GM19467 (cell line): Measurements from ENCODE around the gene VSTM2L.

Experiments used
- ATAC-seq: cut with Tn5 transposase; IDR thresholded peaks from one replicate; pipeline ENCODE4 v1.9.1; 2021; ENCODE audit warnings: mild to moderate bottlenecking, moderate library complexity; ENCODE audit not compliant: unreplicated experiment

The VSTM2L gene

DNA sequence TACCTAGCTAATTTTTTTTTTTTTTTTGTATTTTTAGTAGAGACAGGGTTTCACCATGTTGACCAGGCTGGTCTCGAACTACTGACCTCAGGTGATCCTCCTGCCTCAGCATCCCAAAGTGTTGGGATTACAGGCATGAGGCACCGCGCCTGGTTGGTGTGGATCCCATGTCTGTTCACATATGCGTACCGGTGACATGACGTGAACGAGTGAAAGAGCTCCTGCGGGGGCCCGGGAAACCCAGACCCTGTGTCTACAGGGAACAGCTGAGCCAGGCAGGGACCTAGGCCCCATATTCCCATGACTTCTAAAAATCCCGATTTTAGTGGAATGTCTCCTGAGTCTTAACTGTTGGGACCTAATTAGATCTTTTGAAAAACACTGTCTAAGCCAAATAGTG is 33.1 kb downstream of the VSTM2L start:
- no peak for ATAC-seq

DNA sequence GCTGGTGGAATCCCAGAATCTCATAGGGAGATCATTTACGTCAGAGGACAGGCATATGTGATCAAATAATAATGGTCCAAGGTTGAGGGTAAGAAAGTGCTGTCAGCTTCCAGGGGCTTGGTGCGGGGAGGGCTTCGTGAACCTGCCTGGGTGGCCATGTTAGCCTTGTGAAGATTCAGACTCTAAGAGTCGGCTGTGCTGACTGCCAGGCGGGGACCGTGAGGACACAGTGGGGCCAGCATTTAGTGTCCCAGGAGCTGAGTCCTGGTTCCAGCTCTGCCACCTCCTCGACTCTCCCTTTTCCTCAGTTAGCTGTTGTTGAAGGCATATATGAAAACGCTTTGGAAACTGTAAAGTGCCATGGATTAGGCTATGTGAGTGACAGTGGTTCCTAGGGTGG is 33.5 kb downstream of the VSTM2L start:
- no peak for ATAC-seq

DNA sequence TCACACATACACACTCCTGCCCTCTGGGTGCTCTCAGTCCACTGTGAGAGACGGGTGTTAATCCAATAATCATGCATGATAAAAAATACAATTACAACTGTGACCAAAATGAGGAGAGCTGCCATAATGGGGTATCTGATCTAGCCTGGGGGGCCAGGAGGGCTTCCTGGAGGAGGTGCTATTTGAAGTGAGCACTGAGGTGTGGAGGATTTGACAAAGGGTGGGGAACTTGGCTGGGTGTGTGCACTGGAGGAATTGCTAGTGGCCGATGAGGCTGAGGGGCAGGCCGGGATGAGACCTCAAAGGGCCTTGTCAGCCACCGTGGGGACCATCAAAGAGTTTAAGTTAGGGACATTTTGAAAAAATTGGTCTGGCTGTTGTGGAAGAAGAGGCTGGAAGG is 34.8 kb downstream of the VSTM2L start:
- no peak for ATAC-seq

DNA sequence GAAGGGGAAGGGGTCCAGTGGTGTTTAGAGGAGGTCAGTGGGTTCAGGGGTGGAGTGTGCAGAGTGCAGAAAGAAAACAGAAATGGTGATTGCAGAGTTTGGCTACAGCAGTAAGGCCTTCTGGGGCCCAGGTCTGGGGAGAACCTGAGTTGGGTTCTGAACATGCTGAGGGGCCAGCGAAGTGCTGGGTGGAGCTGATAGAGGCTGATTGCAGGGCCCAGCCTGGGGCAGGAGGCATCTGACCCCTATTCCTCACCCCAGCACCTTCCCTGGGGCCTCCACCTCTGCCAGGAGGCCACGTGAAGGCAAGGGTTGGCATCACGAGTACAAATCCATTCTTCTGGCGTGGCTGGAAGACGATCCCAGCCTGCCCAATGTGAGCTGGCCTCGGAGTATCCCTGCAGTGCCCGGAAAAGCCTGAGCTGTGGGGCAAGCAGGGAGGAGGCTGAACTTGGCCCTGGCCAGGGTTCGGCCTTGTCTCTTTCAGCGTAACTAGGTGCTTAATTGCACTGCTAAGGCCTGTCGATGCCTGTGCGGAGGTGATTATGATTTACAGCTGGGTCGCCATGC is 35.3 kb downstream of the VSTM2L start:
- no peak for ATAC-seq

DNA sequence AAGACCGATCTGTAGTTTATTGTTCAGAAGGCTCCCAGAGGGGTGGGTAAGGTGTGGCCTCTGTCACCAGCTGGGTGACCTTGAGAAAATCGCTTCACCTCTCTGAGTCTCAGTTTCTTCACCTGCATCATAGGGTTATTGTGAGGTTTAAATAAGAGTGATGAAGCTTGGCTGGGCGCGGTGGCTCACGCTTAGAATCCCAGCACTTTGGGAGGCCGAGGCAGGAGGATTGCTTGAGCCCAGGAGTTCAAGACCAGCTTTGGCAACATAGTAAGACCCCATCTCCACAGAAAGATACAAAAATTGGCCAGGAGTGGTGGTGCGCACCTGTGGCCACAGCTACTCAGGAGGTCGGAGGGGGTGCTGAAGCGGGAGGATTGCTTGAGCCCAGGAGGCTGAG is 36.0 kb downstream of the VSTM2L start:
- no peak for ATAC-seq

DNA sequence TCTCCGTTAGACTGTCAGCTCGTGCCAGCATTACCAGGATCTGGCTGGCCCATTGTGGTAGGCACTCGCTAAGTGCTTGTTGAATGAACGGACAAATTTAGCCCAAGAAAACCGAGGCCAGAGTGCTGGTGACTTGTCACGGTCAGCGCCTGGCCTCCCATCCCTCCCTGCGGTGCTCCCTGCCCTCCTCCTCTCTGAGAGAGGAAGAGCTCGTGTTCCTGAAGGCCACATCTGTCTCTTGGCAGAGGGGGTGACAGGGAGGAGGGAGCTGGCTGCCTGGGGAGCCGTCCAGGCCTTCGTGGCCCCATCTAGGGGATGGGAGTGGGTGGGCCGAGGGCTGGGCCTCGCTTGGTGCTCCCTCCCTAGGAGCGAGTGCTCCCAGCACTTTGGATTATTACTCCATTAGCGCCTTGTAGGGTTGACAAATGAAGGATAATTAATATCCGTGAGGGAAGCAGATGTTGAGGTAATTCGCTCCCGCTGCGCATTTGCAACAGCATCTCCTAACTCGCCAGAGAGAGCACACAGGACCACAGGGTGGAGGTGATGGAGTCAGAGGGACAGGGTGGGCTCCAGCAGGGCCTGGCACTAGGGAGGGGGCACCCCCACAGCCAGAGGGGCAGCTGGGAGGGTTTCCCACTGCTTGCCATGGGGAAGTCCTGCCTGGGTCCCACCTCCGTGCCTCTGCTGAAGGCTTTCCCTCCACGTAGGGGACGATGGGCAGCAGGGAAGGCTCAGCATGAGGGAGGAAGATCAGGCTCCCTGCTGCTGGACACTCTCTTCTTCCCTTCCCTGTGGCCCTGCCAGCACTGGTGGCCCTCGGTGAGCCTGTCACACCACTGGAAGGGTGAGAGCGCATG is 37.0 kb downstream of the VSTM2L start:
- ATAC-seq: no peak

DNA sequence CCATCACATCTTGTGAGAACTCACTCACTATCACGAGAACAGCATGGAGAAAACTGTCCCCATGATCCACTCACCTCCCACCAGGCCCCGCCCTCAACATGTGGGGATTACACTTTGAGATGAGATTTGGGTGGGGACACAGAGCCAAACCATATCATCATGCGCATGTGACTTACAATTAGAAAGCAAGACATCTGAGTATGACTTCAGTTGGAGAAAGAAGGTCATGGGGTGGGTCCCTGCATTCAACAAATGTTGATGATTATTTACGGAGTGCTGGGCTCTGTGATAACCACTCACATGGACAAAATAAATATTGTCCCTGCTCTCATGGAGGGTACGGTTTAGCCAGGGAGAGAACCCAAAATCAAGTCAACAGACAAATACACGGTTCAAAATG is 37.9 kb downstream of the VSTM2L start:
- ATAC-seq: no peak

DNA sequence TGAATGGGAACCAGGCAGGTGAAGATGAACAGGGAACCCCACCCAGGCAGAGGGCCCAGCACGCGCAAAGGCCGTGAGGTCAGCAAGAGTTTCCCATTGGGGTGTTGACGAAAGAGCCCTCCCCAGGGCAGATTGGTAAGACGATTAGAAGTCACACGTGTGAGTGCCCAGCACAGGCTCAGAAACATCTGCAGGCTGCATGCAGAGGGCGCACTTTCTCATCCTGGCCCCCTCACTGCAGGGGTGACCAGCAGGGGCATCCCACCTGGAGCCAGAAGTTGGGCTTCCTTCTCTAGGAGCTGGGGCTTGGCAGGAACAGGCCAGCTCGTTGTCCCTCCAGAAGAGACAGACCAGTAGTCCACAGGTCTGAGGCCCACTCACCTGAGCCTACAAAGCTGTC is 38.4 kb downstream of the VSTM2L start:
- ATAC-seq: no peak

DNA sequence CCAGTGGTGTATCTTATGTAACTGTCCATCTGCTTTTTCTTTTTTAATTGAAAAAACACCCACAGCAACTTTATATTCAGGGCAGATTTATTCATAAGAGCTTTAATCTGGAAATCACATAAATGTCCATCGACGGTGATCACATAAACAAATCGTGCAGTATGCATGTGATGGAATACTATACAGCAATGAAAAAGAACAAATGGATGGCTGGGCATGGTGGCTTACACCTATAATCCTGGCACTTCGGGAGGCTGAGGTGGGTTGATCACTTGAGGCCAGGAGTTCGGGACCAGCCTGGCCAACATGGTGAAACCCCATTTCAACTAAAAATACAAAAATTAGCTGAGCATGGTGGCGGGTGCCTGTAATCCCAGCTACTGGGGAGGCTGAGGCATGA is 39.1 kb downstream of the VSTM2L start:
- ATAC-seq: no peak

DNA sequence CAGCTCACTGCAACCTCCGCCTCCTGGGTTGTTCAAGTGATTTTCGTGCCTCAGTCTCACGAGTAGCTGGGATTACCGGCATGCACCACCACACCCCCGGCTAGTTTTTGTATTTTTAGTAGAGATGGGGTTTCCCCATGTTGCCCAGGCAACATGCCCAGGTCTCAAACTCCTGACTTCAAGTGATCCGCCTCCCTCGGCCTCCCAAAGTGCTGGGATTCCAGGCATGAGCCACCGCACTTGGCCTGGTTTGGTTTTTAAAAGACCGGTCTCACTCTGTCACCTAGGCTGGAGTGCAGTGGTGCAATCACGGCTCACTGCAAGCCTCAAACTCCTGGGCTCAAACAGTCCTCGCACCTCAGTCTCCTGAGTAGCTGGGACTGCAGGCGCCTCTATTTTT is 40.1 kb downstream of the VSTM2L start:
- no peak for ATAC-seq

DNA sequence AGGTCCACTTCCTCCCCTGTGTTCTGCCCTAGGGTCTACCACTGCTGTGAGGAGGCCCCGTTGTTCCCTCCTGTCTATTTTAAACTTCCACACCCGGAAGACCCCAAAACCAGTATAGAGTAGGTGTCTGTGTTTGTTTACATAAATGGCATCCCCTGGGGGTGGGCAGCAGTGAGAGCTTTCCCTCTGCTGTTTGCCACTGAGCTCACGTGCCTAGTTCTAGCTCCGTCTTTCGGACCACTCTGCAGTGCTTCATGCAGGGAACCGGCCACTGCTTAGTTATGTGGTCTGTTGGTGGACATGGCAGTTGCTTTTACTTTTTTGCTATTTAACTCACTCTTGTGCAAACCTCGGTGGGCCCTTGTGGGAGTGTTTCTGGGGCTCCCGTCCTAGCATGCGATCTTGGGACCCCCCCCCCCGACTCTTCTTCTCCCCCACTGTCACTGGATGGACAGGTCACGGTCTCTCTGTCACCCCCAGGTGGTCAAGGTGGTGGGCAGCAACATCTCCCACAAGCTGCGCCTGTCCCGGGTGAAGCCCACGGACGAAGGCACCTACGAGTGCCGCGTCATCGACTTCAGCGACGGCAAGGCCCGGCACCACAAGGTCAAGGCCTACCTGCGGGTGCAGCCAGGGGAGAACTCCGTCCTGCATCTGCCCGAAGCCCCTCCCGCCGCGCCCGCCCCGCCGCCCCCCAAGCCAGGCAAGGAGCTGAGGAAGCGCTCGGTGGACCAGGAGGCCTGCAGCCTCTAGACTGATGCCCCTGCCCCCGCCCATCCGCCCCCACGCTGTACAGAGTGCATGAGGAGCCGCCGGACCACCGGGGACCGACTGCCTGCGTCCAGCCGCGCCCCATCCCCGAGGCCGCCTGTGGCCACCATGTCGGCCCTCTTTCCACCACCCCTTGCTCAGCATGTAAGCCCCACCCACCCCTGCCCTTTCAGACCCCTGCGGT is 40.9 kb downstream of the VSTM2L start:
- no peak for ATAC-seq

DNA sequence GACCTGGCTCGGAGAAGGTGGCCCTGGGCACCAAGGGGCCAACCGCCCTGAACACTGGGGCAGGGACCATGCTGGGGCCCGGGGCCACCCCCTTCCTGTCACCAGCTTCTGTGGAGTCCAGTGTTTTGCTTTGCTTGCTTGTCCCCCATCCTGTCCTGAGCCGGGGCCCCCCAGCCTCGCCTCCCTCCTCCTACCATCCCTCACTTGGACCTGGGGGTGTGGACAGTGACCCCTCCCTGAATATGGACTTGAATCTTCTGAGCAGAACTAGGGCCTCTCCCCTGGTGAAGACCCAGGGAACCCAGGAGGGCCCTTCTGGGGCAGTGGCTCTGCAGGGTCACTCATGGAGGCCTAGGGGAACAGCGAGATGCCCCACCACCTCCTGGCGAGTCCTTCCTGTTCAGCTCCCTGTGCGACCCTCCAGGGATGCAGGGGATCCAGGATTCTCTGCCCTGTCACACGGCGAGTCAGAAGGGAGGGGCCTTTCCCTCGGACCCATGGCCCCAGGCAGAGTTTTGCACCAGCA is 41.6 kb downstream of the VSTM2L start:
- no peak for ATAC-seq

DNA sequence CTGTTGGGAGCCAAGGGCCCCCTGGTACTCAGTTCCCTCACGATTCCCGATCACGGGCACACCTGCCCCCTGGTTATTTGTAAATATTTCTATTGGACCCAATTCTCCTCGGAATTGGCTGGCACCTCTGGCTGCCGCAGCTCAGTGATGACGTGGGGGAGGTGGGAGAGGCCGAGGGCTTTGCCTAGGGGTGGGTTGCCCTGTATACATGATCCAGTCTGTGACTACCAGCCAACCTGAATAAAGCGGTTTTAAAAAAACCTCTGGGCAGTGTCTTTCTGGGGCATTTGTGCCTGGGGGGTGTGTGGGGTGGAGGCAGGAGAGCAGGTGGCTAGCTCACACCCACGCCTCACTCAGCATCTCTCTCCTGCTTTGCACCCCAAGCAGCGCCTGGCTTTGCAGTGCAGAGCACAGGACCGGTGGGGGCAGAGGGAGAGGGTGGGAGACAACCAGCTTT is 42.2 kb downstream of the VSTM2L start:
- ATAC-seq: no peak

DNA sequence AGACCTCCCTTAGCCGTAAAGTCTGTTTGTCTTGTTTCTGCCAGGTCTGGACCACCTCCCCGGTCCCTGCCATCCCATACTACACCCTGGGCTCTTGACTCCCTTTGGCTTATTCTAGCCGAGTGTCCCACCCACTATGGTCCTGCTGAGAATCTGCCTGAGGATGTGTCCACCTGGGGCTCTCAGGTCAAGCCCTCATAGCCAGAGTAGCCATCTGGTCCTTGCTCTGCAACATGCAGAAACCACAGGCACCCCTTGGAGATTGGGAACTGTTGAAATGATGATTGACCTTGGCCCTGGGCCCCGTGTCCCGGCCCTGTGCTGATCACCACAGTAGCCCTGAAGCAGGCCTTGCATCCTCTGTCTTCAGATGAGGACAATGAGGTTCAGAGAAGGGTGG is 44.0 kb downstream of the VSTM2L start:
- no peak for ATAC-seq

DNA sequence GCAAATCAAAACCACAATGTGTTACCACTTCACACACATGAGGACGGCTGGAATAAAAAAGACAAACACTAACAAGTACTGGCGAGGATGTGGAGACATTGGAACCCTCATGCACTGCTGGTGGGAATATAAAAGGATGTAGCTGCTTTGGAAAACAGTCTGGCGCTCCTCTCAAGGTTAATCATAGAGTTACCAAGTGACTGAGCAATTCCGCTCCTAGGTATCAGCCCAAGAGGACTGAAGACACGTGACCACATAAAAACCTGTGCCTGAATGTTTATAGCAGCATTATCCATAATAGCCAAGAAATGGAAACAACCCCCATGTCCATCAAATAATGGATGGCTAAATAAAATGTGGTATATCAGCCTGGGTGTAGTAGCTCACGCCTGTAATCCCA is 45.0 kb downstream of the VSTM2L start:
- no peak for ATAC-seq

DNA sequence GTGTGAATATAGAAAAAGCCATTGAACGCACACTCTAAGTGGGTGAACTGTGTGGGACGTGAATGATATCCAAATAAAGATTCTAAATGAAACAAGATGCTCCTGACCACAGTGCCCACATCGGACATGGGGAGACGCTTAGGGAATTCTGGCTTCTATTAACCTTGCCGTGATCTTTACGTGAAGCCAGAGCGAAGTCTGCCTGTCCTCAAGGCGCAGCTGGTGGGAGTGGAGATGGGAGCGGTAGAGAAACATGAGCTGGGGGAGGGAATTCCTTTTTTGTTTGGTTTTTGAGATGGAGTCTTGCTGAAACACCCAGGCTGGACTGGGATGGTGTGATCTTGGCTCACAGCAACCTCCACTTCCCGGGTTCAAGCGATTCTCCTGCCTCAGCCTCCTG is 46.0 kb downstream of the VSTM2L start:
- no peak for ATAC-seq

DNA sequence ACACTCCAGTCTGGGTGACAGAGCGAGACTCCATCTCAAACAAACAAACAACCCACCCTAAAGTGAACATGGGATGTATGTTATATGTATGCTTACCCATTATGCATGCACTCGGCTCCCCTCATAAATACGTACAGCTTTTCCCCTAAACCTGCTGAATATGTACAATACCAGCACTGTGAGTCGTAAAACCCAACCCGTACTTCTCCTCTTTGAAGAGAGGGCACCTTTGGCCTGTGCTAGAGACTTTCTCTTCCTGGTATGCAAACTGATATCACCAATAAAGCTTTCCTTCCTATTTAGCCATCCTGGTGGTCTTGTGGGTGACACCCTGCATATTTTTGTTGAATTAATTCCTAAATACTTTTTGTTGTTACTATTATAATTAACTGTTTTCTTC is 51.3 kb downstream of the VSTM2L start:
- ATAC-seq: no peak

DNA sequence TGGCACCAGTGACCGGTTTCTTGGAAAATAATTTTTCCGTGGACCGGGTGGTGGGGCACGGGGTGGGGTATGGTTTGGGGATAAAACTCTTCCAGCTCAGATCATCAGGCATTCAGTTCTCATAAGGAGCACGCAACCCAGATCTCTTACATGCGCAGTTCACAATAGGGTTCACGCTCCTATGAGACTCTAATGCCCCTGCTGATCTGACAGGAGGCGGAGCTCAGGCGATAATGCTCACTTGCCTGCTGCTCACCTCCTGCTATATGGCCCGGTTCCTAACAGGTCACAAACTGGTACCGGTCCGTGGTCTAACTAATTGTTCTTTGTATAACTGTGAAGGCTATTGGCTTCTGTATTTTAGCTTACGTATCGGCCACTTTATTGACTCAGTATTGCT is 51.7 kb downstream of the VSTM2L start:
- ATAC-seq: no peak

DNA sequence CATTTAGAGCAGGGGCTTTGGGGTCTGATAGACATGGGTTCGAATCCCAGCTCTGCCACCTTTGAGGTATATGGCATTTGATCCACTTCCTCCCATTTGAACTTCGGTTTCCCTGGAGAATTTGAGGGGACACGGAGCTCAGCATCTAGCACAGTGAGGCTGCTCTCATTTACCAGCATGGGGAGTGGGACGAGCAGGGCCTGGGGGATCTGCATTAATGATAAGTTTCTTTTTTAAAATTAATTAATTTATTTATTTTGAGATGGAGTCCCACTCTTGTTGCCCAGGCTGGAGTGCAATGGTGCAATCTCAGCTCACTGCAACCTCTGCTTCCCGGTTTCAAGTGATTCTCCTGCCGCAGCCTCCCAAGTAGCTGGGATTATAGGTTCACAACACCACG is 52.6 kb downstream of the VSTM2L start:
- no peak for ATAC-seq

DNA sequence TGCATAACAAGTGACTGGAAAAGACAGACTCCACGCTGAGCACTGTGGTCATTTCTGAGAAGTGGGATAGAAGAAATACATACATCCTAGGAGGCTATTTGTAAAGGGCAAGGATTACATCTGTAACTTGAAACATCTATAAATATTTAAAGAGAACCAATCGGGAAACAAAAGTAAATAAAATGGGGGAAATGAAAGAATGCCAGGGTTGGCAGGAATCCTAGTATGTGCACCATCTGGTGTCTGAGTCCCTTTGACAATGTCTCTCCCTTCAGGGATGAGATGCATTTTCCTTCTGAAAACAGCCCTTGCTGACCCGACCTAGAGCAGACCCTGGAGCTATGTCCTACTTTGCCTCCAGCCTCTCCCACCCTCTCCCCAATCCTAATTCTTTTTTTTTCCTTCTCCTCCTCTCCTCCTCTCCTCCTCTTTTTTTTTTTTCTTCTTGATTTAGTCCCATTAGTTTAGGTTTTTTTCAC is 53.2 kb downstream of the VSTM2L start:
- no peak for ATAC-seq

DNA sequence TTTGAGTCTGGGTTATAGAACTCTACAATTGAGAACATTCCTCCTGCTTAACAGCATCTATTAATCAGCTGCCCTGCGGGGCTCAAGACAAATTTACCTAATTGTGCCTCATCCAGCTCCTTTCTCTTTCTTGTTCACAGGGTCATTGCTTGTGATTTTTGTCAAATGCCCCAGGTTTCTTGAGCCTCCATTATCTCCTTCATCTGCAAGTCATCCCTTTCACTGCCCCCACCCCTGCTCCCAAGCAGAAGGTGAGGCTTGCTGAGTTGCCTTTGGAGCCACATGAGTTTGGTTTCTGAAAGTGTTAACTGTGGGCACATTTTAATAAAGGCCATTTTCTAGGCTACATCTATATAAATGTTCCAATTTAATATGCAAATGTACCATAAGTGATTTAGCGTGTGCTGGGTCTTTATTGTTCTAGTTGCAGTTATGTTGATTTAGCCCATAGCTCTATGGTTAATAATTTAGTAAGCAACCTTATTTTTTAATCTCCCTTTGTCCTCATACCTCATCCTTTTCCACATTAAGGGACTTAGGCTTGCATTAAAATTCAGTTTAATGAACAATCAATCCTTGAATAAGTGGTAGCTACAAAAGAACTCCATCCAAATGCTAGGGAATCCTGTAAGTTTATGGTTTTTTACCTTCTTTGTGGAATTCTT is 56.1 kb downstream of the VSTM2L start:
- no peak for ATAC-seq
